SK-N-SH treated with all-trans-retinoic acid at 6 μM for 48 hours (cell line): ENCODE data around the gene CNN1.
"Not testable (repeated sequence)": the region's sequence is repeated elsewhere in the genome, so short reads cannot be mapped to it uniquely, and the experiment has no call there.

Source experiments
- ATAC-seq: fragments of 200-7000 bp; cut with Tn5 transposase; 3 replicates; pipeline ENCODE4 v1.9.1; 2020; ENCODE audit warnings: mild to moderate bottlenecking, moderate library complexity
- ARNTL ChIP-seq: fragments of 450-650 bp; formaldehyde crosslinking; IDR thresholded peaks from 2 replicates; pipeline ENCODE4 v1.5.0; 2020; ENCODE audit warnings: low read depth, mild to moderate bottlenecking, moderate library complexity, borderline replicate concordance
- BACH2 ChIP-seq: fragments of 250-450 bp; sonication (Bioruptor Pico); IDR thresholded peaks from 2 replicates; pipeline ENCODE4 v1.9.0; 2021; ENCODE audit warnings: mild to moderate bottlenecking, borderline replicate concordance
- CREB5 ChIP-seq: fragments of 250-450 bp; sonication (Bioruptor Pico); IDR thresholded peaks from 2 replicates; pipeline ENCODE4 v1.5.1; 2020; ENCODE audit warnings: low read depth, mild to moderate bottlenecking, moderate library complexity
- CSDC2 ChIP-seq: fragments of 250-450 bp; sonication (Bioruptor Pico); IDR thresholded peaks from 2 replicates; pipeline ENCODE4 v1.5.0; 2020; ENCODE audit warnings: mild to moderate bottlenecking, moderate library complexity
- CSRNP3 ChIP-seq: fragments of 250-450 bp; sonication (Bioruptor Pico); IDR thresholded peaks from 2 replicates; pipeline ENCODE4 v1.5.1; 2021; ENCODE audit warnings: mild to moderate bottlenecking, moderate library complexity
- GLIS3 ChIP-seq: fragments of 250-450 bp; sonication (Bioruptor Pico); IDR thresholded peaks from 2 replicates; pipeline ENCODE4 v1.5.0; 2020; ENCODE audit warnings: mild to moderate bottlenecking, moderate library complexity
- ISL1 ChIP-seq: fragments of 250-450 bp; sonication (Bioruptor Pico); IDR thresholded peaks from 2 replicates; pipeline ENCODE4 v2.1.2; 2022; ENCODE audit warnings: mild to moderate bottlenecking, moderate library complexity
- OSR1 ChIP-seq: fragments of 250-450 bp; sonication (Bioruptor Pico); IDR thresholded peaks from 2 replicates; pipeline ENCODE4 v1.8.0; 2022; ENCODE audit warnings: moderate library complexity, mild to moderate bottlenecking, inconsistent platforms
- PATZ1 ChIP-seq: fragments of 250-450 bp; sonication (Bioruptor Pico); IDR thresholded peaks from 2 replicates; pipeline ENCODE4 v1.8.0; 2020; ENCODE audit warnings: mild to moderate bottlenecking, moderate library complexity, borderline replicate concordance
- POU6F1 ChIP-seq: fragments of 250-450 bp; sonication (Bioruptor Pico); IDR thresholded peaks from 2 replicates; pipeline ENCODE4 v1.8.0; 2021; ENCODE audit warnings: low read depth, mild to moderate bottlenecking, moderate library complexity, borderline replicate concordance
- PPARA ChIP-seq: fragments of 250-450 bp; sonication (Bioruptor Pico); IDR thresholded peaks from 2 replicates; pipeline ENCODE4 v1.5.0; 2020; ENCODE audit warnings: mild to moderate bottlenecking, borderline replicate concordance
- RARB ChIP-seq: fragments of 250-450 bp; sonication (Bioruptor Pico); IDR thresholded peaks from 2 replicates; pipeline ENCODE4 v1.8.0; 2021; ENCODE audit warnings: mild to moderate bottlenecking, moderate library complexity
- SNAI2 ChIP-seq: fragments of 250-450 bp; sonication (Bioruptor Pico); IDR thresholded peaks from 2 replicates; pipeline ENCODE4 v1.5.0; 2020; ENCODE audit warnings: mild to moderate bottlenecking, moderate library complexity
- TCF4 ChIP-seq: fragments of 250-450 bp; sonication (Bioruptor Pico); IDR thresholded peaks from 2 replicates; pipeline ENCODE4 v1.8.0; 2021; ENCODE audit warnings: mild to moderate bottlenecking, moderate library complexity, borderline replicate concordance
- TOX ChIP-seq: fragments of 250-450 bp; sonication (Bioruptor Pico); IDR thresholded peaks from 2 replicates; pipeline ENCODE4 v1.8.0; 2021; ENCODE audit warnings: mild to moderate bottlenecking, moderate library complexity, borderline replicate concordance
- TSHZ2 ChIP-seq: fragments of 250-450 bp; sonication (Bioruptor Pico); IDR thresholded peaks from 2 replicates; pipeline ENCODE4 v1.5.0; 2020; ENCODE audit warnings: mild to moderate bottlenecking, moderate library complexity
- ZC3H10 ChIP-seq: fragments of 250-450 bp; sonication (Bioruptor Pico); IDR thresholded peaks from 2 replicates; pipeline ENCODE4 v1.5.1; 2021; ENCODE audit warnings: mild to moderate bottlenecking, moderate library complexity
- ZFP3 ChIP-seq: fragments of 250-450 bp; sonication (Bioruptor Pico); IDR thresholded peaks from 2 replicates; pipeline ENCODE4 v1.5.0; 2020; ENCODE audit warnings: mild to moderate bottlenecking, moderate library complexity
- ZFP30 ChIP-seq: fragments of 450-650 bp; formaldehyde crosslinking; IDR thresholded peaks from 2 replicates; pipeline ENCODE4 v1.5.0; 2022; ENCODE audit warnings: mild to moderate bottlenecking, moderate library complexity
- ZNF565 ChIP-seq: fragments of 450-650 bp; formaldehyde crosslinking; conservative IDR thresholded peaks from 2 replicates; pipeline ENCODE4 v1.5.0; 2020; ENCODE audit warnings: low read depth, mild to moderate bottlenecking, moderate library complexity
- ZNF8 ChIP-seq: fragments of 450-650 bp; formaldehyde crosslinking; IDR thresholded peaks from 2 replicates; pipeline ENCODE4 v1.5.0; 2020; ENCODE audit warnings: mild to moderate bottlenecking, moderate library complexity

The CNN1 gene

GRCh38 chr19:11560404-11561051, 21.9 kb downstream of the CNN1 start:
- TF ChIP-seq ZFP3 (CRISPR knock-in tag) = no peak
- TF ChIP-seq RARB (CRISPR knock-in tag) = no peak
- TF ChIP-seq ZC3H10 = no peak
- no peak for TF ChIP-seq OSR1
- no peak for TF ChIP-seq ZNF8
- TF ChIP-seq TCF4 = no peak
- TF ChIP-seq TOX = no peak
- no peak for TF ChIP-seq ARNTL (CRISPR knock-in tag)
- no peak for TF ChIP-seq CSRNP3 (CRISPR knock-in tag)
- no peak for TF ChIP-seq PPARA

GRCh38 chr19:11563532-11563931, 24.9 kb downstream of the CNN1 start:
- TF ChIP-seq TCF4 = no peak
- no peak for TF ChIP-seq TOX
- no peak for TF ChIP-seq BACH2 (CRISPR knock-in tag)
- no peak for TF ChIP-seq ZNF565 (CRISPR knock-in tag)
- no peak for TF ChIP-seq ARNTL (CRISPR knock-in tag)
- no peak for TF ChIP-seq ZFP30
- TF ChIP-seq SNAI2 (CRISPR knock-in tag) = no peak
- TF ChIP-seq ZC3H10 = no peak
- no peak for TF ChIP-seq PATZ1
- no peak for TF ChIP-seq CREB5 (CRISPR knock-in tag)
- TF ChIP-seq CSDC2 = no peak
- TF ChIP-seq POU6F1 (CRISPR knock-in tag) = no peak
- no peak for TF ChIP-seq RARB (CRISPR knock-in tag)
- no peak for TF ChIP-seq GLIS3
- TF ChIP-seq ZNF8 = no peak
- TF ChIP-seq, all 23 proteins: peak for 0
- no peak for ATAC-seq

More at GRCh38 chr19:11560404-11561051, 21.9 kb downstream of the CNN1 start:
- peak; percentile 72 for ATAC-seq

GRCh38 chr19:11564082-11564807, 25.6 kb downstream of the CNN1 start:
- ATAC-seq = not testable (repeated sequence)

- ATAC-seq = not testable (repeated sequence)
Observed at GRCh38 chr19:11565649-11565980, 27.0 kb downstream of the CNN1 start.

- ATAC-seq = no peak
- no peak for TF ChIP-seq CREB5 (CRISPR knock-in tag)
- TF ChIP-seq ZC3H10 = no peak
- no peak for TF ChIP-seq ARNTL (CRISPR knock-in tag)
- no peak for TF ChIP-seq SNAI2 (CRISPR knock-in tag)
- no peak for TF ChIP-seq GLIS3
- TF ChIP-seq OSR1 = no peak
- no peak for TF ChIP-seq ZNF565 (CRISPR knock-in tag)
- TF ChIP-seq PPARA = no peak
- TF ChIP-seq TCF4 = no peak
- no peak for TF ChIP-seq ZFP3 (CRISPR knock-in tag)
- TF ChIP-seq TSHZ2 (CRISPR knock-in tag) = no peak
- TF ChIP-seq TOX = no peak
- no peak for TF ChIP-seq ISL1 (CRISPR knock-in tag)
- no peak for TF ChIP-seq CSRNP3 (CRISPR knock-in tag)
- TF ChIP-seq BACH2 (CRISPR knock-in tag) = no peak
Observed at GRCh38 chr19:11566164-11566563, 27.5 kb downstream of the CNN1 start.
